GM12872 (cell line): ENCODE results near the gene CATSPERD.

ENCODE experiments used
- CTCF ChIP-seq: IDR thresholded peaks from 3 replicates; pipeline ENCODE4 v1.5.1; 2011; ENCODE audit warnings: low read depth, mild to moderate bottlenecking, low read length, moderate library complexity; ENCODE audit not compliant: insufficient read depth

The CATSPERD gene

DNA sequence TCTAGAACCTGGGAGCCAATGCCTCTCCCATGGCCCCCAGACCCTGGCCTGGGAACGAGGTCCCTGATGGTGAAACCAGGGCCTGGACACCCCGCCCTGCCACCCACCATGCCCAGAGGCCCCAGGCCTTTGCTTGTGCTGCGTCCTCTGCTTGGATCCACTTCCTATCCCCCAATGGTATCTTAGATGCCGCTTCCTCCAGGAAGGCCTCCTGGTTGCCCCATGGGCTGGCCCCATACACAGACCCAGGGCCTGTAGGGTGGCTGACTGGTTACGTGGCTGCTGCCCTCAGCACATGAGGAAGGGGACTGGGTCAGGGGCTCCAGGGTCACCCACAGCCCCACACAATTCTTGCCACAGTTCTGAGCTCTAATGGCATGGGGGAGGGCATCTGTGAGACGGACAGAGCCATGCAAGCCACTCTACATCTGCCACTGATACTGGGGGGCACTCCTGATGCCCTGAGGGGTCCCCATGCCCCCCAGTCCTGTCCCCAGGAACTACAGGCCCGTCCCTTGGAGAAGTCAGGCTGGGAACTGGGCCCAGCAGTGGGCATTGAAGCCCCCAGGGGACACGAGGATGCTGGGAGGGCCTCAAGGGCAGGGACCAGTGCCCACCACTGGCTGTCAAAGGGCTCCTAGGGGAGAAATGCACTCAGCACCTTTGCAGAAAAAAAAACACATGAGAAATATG is 25.3 kb upstream of the CATSPERD start:
- TF ChIP-seq CTCF, result no peak

DNA sequence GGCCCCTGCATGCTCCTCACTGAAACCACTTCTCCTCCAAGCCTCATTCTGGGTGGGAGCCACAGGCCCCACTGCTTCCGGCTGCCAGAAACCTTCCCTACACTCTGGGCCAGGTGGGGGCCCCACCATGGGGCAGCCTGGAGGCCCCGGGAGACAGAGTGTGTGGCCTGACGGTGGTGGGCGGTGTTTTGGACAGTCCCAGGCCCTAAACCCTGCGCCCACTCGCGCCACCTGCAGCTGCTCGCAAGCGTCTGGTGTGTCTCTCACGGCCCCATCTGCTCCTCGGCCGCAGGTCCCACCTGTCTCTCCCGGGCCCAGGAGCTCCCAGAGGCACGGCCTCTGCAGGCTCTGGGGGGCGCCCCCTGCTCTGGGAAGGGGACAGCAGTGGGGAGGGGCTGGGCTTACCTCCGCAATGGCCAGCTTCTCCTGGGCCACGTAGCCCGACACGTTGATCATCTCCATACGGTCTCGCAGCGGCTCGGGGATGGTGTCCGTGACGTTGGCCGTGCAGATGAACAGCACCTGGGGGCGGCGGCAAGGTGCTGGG is 24.7 kb upstream of the CATSPERD start:
- no peak for TF ChIP-seq CTCF

- no peak for TF ChIP-seq CTCF
Measured at GRCh38 chr19:5696196-5697021, 24.0 kb upstream of the CATSPERD start.

DNA sequence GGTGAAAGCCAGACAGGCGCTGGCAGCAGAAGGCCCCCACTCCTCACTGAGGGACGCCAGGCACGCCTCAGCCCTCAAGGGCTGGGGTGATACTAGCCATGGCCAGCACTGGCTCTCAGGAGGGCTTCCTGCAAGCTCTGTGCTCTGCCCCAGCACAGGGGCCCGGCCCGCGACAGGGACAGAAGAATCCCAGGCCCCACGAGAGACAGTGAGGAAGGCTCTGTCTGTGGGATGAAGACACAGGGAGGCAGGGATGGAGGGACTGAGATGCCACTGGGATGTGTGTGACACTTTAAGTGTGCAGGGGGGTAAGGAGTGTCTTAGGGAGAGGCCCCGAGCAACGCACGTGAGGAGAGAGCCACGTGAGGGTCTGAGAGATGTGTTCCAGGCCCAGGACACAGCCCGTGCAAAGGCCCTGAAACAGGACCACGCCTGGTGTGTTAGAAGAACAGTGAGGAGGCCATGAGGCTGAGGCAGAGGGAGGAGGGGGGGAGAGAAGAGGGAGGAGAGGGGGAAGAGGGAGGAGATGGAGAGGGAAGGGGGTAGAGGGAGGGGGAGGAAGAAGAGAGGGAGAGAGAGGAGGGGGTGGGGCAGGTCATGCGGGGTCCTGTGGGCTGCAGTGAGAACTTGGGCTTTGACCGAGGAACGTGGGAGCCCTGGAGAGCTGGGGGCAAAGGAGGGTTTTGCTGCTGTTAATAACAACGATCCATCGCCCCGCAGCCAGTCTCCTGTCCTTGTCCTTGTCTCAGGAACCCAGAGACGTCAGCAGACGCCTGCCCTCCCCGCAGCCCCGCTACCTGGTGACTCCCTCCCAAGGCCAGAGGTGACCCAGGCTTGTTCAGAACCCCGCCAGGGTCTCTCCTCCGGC is 23.2 kb upstream of the CATSPERD start:
- no peak for TF ChIP-seq CTCF

- TF ChIP-seq CTCF, result no peak
Measured at GRCh38 chr19:5697890-5698634, 22.4 kb upstream of the CATSPERD start.

GRCh38 chr19:5698635-5699422 is 21.6 kb upstream of the CATSPERD start:
- no peak for TF ChIP-seq CTCF
